Inferior parietal cortex (tissue), 1 donor: ENCODE results near the gene MDH2.
"Not testable (repeated sequence)": the region's sequence is repeated elsewhere in the genome, so short reads cannot be mapped to it uniquely, and the experiment has no call there.

Experiments
- DNase-seq: peaks from one replicate; pipeline ENCODE4 v3.0.0-alpha.2; 2016; ENCODE audit errors: extremely low spot score

MDH2 gene

GRCh38 chr7:76047811-76048667 is at the start of gene MDH2, which contains the start of gene STYXL1:
TSS of gene MDH2 (plus strand) at chr7:76048106. CDS start at chr7:76048161, 55 bp downstream.
TSS of gene STYXL1 (minus strand) at chr7:76048000. CDS start at chr7:76030523, 17,477 bp downstream.
- DNase-seq = peak; percentile 95

- DNase-seq = no peak
These were observed 47.3 kb upstream of the MDH2 start for GRCh38 chr7:76000566-76000965.

GRCh38 chr7:76002139-76002538 is 45.8 kb upstream of the MDH2 start:
- DNase-seq = no peak

GRCh38 chr7:76002822-76003221 is 45.1 kb upstream of the MDH2 start:
- no peak for DNase-seq

GRCh38 chr7:76003351-76003750 is 44.6 kb upstream of the MDH2 start:
- no peak for DNase-seq

- not testable (repeated sequence) for DNase-seq
These were observed 42.9 kb upstream of the MDH2 start for GRCh38 chr7:76005004-76005403.

GRCh38 chr7:76008156-76008687 is 39.7 kb upstream of the MDH2 start:
- DNase-seq = no peak

- DNase-seq = no peak
These were observed 38.0 kb upstream of the MDH2 start for GRCh38 chr7:76009672-76010600.

- no peak for DNase-seq
These were observed 36.5 kb upstream of the MDH2 start for GRCh38 chr7:76011442-76011861.

GRCh38 chr7:76016191-76016947 is 31.5 kb upstream of the MDH2 start:
- no peak for DNase-seq

- DNase-seq = not testable (repeated sequence)
These were observed 29.4 kb upstream of the MDH2 start for GRCh38 chr7:76018520-76018919.

GRCh38 chr7:76020031-76020714 is 27.7 kb upstream of the MDH2 start:
- peak; percentile 81 for DNase-seq

GRCh38 chr7:76022026-76022780 is 25.7 kb upstream of the MDH2 start:
- no peak for DNase-seq

- DNase-seq = no peak
These were observed 24.9 kb upstream of the MDH2 start for GRCh38 chr7:76023002-76023401.

- DNase-seq = not testable (repeated sequence)
These were observed 18.2 kb upstream of the MDH2 start for GRCh38 chr7:76029682-76030081.

GRCh38 chr7:76031964-76032363 is 15.9 kb upstream of the MDH2 start:
- DNase-seq = no peak

- no peak for DNase-seq
These were observed 10.6 kb upstream of the MDH2 start for GRCh38 chr7:76037310-76037709.

GRCh38 chr7:76040126-76040525 is 7.8 kb upstream of the MDH2 start:
- no peak for DNase-seq

- DNase-seq = no peak
These were observed 3.5 kb upstream of the MDH2 start for GRCh38 chr7:76044375-76044865.

GRCh38 chr7:76047305-76047810 is 548 bp upstream of the MDH2 start:
- DNase-seq = no peak
